Kidney (tissue), 22 donors: ENCODE data around the gene LAMTOR1. TPM values are rescaled to one million over a fixed set of nuclear protein-coding genes. Genes with fewer than 3 reads are reported as not detected.

Source experiments
- DNase-seq, 5 donors: peaks; one replicate each; pipeline ENCODE4 v3.0.0-alpha.2; 2013 to 2020
- FAIRE-seq: peaks from 2 replicates; lab custom pipeline; 2012; peaks lifted over from hg19 to GRCh38; lab: Jason Lieb, UNC
- H3K27ac ChIP-seq, 2 donors: one replicate each; pipeline ENCODE4 v1.7.0; 2013; ENCODE audit warnings: low read depth in 2 of 2, low read length in 2 of 2, inconsistent platforms in 1 of 2
- H3K27me3 ChIP-seq: one replicate; pipeline ENCODE4 v1.7.1; 2013; ENCODE audit warnings: low read length, inconsistent platforms; ENCODE audit not compliant: control insufficient read depth, insufficient read depth
- H3K36me3 ChIP-seq, 3 donors: one replicate each; pipeline versions ENCODE4 v1.7.0 to v1.7.1; 2013; ENCODE audit warnings: low read length in 3 of 3, control low read depth in 1 of 3, inconsistent platforms in 1 of 3; ENCODE audit not compliant: insufficient read depth in 3 of 3, control insufficient read depth in 2 of 3
- H3K4me1 ChIP-seq, 3 donors: one replicate each; pipeline versions ENCODE4 v1.7.0 to v1.7.1; 2013; ENCODE audit warnings: low read length in 3 of 3, inconsistent platforms in 1 of 3, low read depth in 1 of 3; ENCODE audit not compliant: control insufficient read depth in 2 of 3, insufficient read depth in 2 of 3
- H3K4me3 ChIP-seq, 3 donors: one replicate each; pipeline versions ENCODE4 v1.7.0 to v1.8.1; 2013; ENCODE audit warnings: low read length in 3 of 3, control low read depth in 1 of 3, inconsistent platforms in 1 of 3
- H3K9ac ChIP-seq, 3 donors: one replicate each; pipeline versions ENCODE4 v1.7.0 to v1.7.1; 2013; ENCODE audit warnings: low read length in 3 of 3, control low read depth in 1 of 3, inconsistent platforms in 1 of 3
- H3K9me3 ChIP-seq, 3 donors: one replicate each; pipeline versions ENCODE4 v1.7.0 to v1.7.1; 2013; ENCODE audit warnings: low read length in 3 of 3, control low read depth in 1 of 3, inconsistent platforms in 1 of 3; ENCODE audit not compliant: control insufficient read depth in 2 of 3, insufficient read depth in 1 of 3
- CTCF ChIP-seq: IDR thresholded peaks from 3 replicates; pipeline ENCODE4 v1.5.1; 2012; ENCODE audit warnings: mild to moderate bottlenecking, moderate library complexity, borderline replicate concordance; ENCODE audit not compliant: insufficient read depth; ENCODE audit errors: extremely low read depth
- intact Hi-C: fragments of 100-400 bp; cut with DNase I; formaldehyde crosslinking; loops from one replicate; pipeline ENCODE4 v1.11.1; 2022
- long read RNA-seq, 10 donors: library from polyadenylated mRNA in 1 of 10; unstranded in 1 of 10; transcript quantifications; one replicate each; pipeline ENCODE4 v2.0.0 and lab custom pipeline, GENCODE V29; 2021 to 2026
- polyA plus RNA-seq: library from polyadenylated mRNA; stranded (reverse); fragments of 350-450 nt; fragmentation: Illumina TruSeq; extraction: RNeasy Lipid Tissue Mini Kit (QIAGEN cat#74804); gene quantifications from one replicate; pipeline ENCODE4 v1.2.3, GENCODE V29; 2014; ENCODE audit warnings: low read depth, low replicate concordance; ENCODE audit not compliant: insufficient read depth
- total RNA-seq: library from RNA; stranded (reverse); fragmentation: NEBNext Ultra II Directional; extraction: Animal tissue kit (Norgen Biotek cat#: 25700); gene quantifications from one replicate; pipeline ENCODE4 v1.2.1, GENCODE V29; 2021
- donor health status: control.
- donor health status: control.
- donor health status: control.
- donor health status: control.
- donor health status: control.
- donor health status: DM: yes; HTN: yes; CAD: no.
- donor health status: Normal renal cell carcinoma (clear cell type).

LAMTOR1 gene
- total RNA-seq (111 TPM), polyA plus RNA-seq (189 TPM)
- long read RNA-seq, donor 1, transcript LAMTOR1-201 (5 exons, 1,179 nt): major isoform, 49 of 56 reads
- long read RNA-seq, donor 1, partial matches to known transcripts: 5 of 56 reads
- long read RNA-seq, donor 1, other reads (novel, unspliced or antisense): 0 of 56 reads
- long read RNA-seq, donor 2, transcript LAMTOR1-201 (5 exons, 1,179 nt): major isoform, 36 of 38 reads
- long read RNA-seq, donor 2, partial matches to known transcripts: 0 of 38 reads
- long read RNA-seq, donor 2, other reads (novel, unspliced or antisense): 0 of 38 reads
- long read RNA-seq, donor 3, transcript LAMTOR1-201 (5 exons, 1,179 nt): major isoform, 69 of 83 reads
- long read RNA-seq, donor 3, partial matches to known transcripts: 10 of 83 reads
- long read RNA-seq, donor 3, other reads (novel, unspliced or antisense): 0 of 83 reads
- long read RNA-seq, donor 4, transcript LAMTOR1-201 (5 exons, 1,179 nt): major isoform, 54 of 65 reads
- long read RNA-seq, donor 4, partial matches to known transcripts: 7 of 65 reads
- long read RNA-seq, donor 4, other reads (novel, unspliced or antisense): 0 of 65 reads
- long read RNA-seq, donor 5, partial matches to known transcripts: 0 of 4 reads
- long read RNA-seq, donor 5, other reads (novel, unspliced or antisense): 0 of 4 reads
- long read RNA-seq, donor 6, transcript LAMTOR1-201 (5 exons, 1,179 nt): major isoform, 64 of 72 reads
- long read RNA-seq, donor 6, partial matches to known transcripts: 5 of 72 reads
- long read RNA-seq, donor 6, other reads (novel, unspliced or antisense): 0 of 72 reads
- long read RNA-seq, donor 7, transcript LAMTOR1-201 (5 exons, 1,179 nt): major isoform, 64 of 85 reads
- long read RNA-seq, donor 7, partial matches to known transcripts: 10 of 85 reads
- long read RNA-seq, donor 7, other reads (novel, unspliced or antisense): 11 of 85 reads
- long read RNA-seq, donor 8, transcript LAMTOR1-201 (5 exons, 1,179 nt): major isoform, 64 of 82 reads
- long read RNA-seq, donor 8, partial matches to known transcripts: 17 of 82 reads
- long read RNA-seq, donor 8, other reads (novel, unspliced or antisense): 0 of 82 reads
- long read RNA-seq, donor 9, transcript LAMTOR1-201 (5 exons, 1,179 nt): major isoform, 41 of 41 reads
- long read RNA-seq, donor 9, partial matches to known transcripts: 0 of 41 reads
- long read RNA-seq, donor 9, other reads (novel, unspliced or antisense): 0 of 41 reads
- long read RNA-seq, donor 10, transcript LAMTOR1-201 (5 exons, 1,179 nt): major isoform, 46 of 48 reads
- long read RNA-seq, donor 10, partial matches to known transcripts: 0 of 48 reads
- long read RNA-seq, donor 10, other reads (novel, unspliced or antisense): 0 of 48 reads

DNA sequence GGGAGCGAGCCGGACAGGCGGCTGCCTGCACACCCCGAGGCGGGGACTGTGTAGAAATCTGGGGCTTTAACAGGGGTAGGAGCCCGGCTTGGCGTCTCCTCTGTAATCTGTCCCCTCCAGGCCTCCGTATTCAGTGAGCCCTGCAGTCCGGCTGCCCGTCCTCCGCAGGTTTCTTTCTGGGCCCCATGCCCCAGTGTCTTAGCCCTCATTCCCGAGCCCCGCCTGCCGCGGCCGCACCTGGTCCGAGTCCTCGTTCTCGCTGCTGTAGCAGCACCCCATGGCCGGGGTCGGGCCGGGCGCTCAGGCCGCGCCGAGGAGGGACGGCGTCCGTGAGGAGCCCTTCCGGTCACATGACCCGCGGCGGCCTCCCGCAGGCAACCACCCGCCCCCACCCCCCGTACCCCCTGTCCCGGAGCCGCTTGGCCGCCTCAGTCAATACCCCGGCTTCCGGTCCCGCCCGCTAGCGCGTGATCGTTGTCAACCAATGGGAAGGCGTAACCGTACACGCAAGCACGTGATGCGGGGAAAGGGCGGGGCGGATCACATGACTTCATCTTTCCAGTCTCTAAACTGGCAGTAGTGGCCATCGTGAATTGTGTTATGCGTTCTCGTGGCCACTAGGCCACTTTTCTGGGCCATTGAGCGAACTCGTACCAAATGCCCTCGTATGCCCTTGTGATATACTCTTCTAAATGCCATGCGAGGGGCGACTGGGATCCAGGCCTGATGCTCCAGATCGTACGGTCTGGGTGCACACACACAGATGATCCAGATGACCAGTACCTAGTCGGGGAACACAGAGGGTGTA lies at the start of gene LAMTOR1:
Gene LAMTOR1, minus strand, starts transcription at position 352 of the 808 bp plus-strand sequence. Its CDS starts 73 bp downstream, at position 279.
- FAIRE-seq (no peak), DNase-seq (peak; percentile 99 to 100 (median 100))
- Histone ChIP-seq H3K4me1 (peaks cover 8 to 23% (median 13%) of the 10 kb centered on the region in 3 donors), H3K36me3 (peaks cover 3 to 21% (median 16%) of the 10 kb centered on the region in 3 donors), H3K9me3 (no peaks in the 10 kb centered on the region), H3K9ac (peak within 1 kb of the TSS; percentile 50 to 96 (median 88)), H3K27me3 (no peaks in the 10 kb centered on the region), H3K4me3 (peak within 1 kb of the TSS; percentile 88 to 99 (median 95)), H3K27ac (peak within 1 kb of the TSS; percentile 93 to 94)
- TF ChIP-seq CTCF: peak; percentile 12
- intact Hi-C loops: no loop called here

DNA sequence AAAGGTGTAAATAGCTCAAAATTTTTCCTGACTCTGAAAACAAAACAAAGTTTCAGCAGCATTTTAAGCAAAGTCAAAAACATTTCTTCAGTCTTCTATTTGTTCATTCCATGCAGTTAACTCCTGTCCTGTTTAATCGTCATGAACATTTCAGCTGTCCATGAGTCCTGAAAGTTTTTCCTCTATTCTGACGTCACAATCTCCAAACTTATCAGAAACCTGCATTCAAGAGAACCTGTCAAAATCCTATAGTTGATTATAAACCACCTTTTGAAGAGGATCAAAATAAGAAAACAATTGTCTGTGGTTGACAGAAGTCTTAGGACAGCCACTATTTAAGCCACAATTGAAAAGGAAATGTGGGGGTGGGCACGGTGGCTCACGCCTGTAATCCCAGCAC lies 47.8 kb upstream of the LAMTOR1 start:
- no peak for TF ChIP-seq CTCF
- H3K27ac ChIP-seq: no peak overlapping the region
- DNase-seq (no peak), FAIRE-seq (no peak)
- no peak overlapping the region for H3K9ac ChIP-seq
- intact Hi-C loops: no loop called here
- H3K27me3 ChIP-seq: no peaks in the 10 kb centered on the region
- no peak overlapping the region for H3K4me3 ChIP-seq
- H3K9me3 ChIP-seq: no peaks in the 10 kb centered on the region
- no peaks in the 10 kb centered on the region for H3K4me1 ChIP-seq
- H3K36me3 ChIP-seq: no peaks in the 10 kb centered on the region

- TF ChIP-seq CTCF: no peak
- DNase-seq: no peak
- FAIRE-seq: no peak
- Histone ChIP-seq H3K27ac (no peak overlapping the region), H3K9me3 (no peaks in the 10 kb centered on the region), H3K4me1 (no peaks in the 10 kb centered on the region), H3K36me3 (no peaks in the 10 kb centered on the region), H3K27me3 (no peaks in the 10 kb centered on the region), H3K4me3 (no peak overlapping the region), H3K9ac (no peak overlapping the region)
- intact Hi-C loops: no loop called here
These were observed 43.5 kb upstream of the LAMTOR1 start for GRCh38 chr11:72146625-72147024.
